B cell (primary cell): ENCODE data around the gene GAS5. TPM values are rescaled to one million over a fixed set of nuclear protein-coding genes. Genes with fewer than 3 reads are reported as not detected.

ENCODE experiments used
- ATAC-seq: fragments of 200-7000 bp; cut with Tn5 transposase; one replicate; pipeline ENCODE4 v1.10.0; 2021; ENCODE audit warnings: low read depth, mild to moderate bottlenecking, moderate number of reproducible peaks, moderate library complexity
- CTCF ChIA-PET: fragments of 350-600 bp; sonication (Branson Sonifier 250); formaldehyde crosslinking; loops from one replicate; lab custom pipeline; 2021; ENCODE audit warnings: antibody characterized with exemption, inconsistent platforms; lab: Charles Lee
- POLR2A ChIA-PET: fragments of 350-600 bp; sonication (Branson Sonifier 250); formaldehyde crosslinking; loops from one replicate; lab custom pipeline; 2021; ENCODE audit warnings: antibody characterized with exemption; lab: Charles Lee
- DNase-seq: peaks from one replicate; pipeline ENCODE4 v3.0.0; 2013
- H2AFZ ChIP-seq: 2 replicates; pipeline ENCODE4 v1.6.1; 2012; ENCODE audit warnings: mild to moderate bottlenecking, low read depth, low read length; ENCODE audit not compliant: insufficient read depth, poor library complexity, severe bottlenecking
- H3K27ac ChIP-seq, 2 donors: 1 replicate in 1 of 2; 2 replicates in 1 of 2; pipeline ENCODE4 v1.5.1; 2012 to 2013; ENCODE audit warnings: low read length in 2 of 2, mild to moderate bottlenecking in 2 of 2, moderate library complexity in 1 of 2
- H3K27me3 ChIP-seq, 4 experiments: fragments of 200-600 bp in 1 of 4; sonication (generic) in 1 of 4; replicated peaks in 1 of 4; 1 replicate in 2 of 4; 2 replicates in 2 of 4; pipeline versions ENCODE4 v1.6.1 to v1.7.0; 2013 to 2016; ENCODE audit warnings: low read length in 3 of 4, mild to moderate bottlenecking in 2 of 4, mixed read lengths in 1 of 4, moderate library complexity in 1 of 4; ENCODE audit not compliant: insufficient read depth in 4 of 4, control insufficient read depth in 3 of 4; ENCODE audit errors: control extremely low read depth in 1 of 4
- H3K36me3 ChIP-seq, 2 experiments: replicated peaks in 1 of 2; 1 replicate in 1 of 2; 2 replicates in 1 of 2; pipeline versions ENCODE4 v1.6.1 to v1.7.1; 2013; ENCODE audit warnings: low read length in 1 of 2; ENCODE audit not compliant: insufficient read depth in 2 of 2, control insufficient read depth in 1 of 2; ENCODE audit errors: control extremely low read depth in 1 of 2, extremely low read depth in 1 of 2
- H3K4me1 ChIP-seq, 2 donors: fragments of 200-600 bp in 1 of 2; sonication (generic) in 1 of 2; 1 replicate in 1 of 2; 2 replicates in 1 of 2; pipeline versions ENCODE4 v1.5.1 to v1.6.1; 2013 to 2017; ENCODE audit warnings: low read length in 2 of 2; ENCODE audit not compliant: control insufficient read depth in 2 of 2, insufficient read depth in 2 of 2
- H3K4me2 ChIP-seq: replicated peaks from 2 replicates; pipeline ENCODE3; 2012; ENCODE audit warnings: mild to moderate bottlenecking, low read depth, low read length; ENCODE audit not compliant: poor library complexity, severe bottlenecking
- H3K4me3 ChIP-seq, 5 experiments: fragments of 200-600 bp in 1 of 5; sonication (generic) in 1 of 5; 1 replicate in 3 of 5; 2 replicates in 2 of 5; pipeline versions ENCODE4 v1.5.1 to v1.7.0; 2011 to 2016; ENCODE audit warnings: low read length in 4 of 5, mild to moderate bottlenecking in 4 of 5, low read depth in 2 of 5, control low read depth in 1 of 5, moderate library complexity in 1 of 5; ENCODE audit not compliant: insufficient read depth in 1 of 5; ENCODE audit errors: control extremely low read depth in 1 of 5, extremely low read depth in 1 of 5
- H3K79me2 ChIP-seq: fragments of 200-600 bp; sonication (generic); one replicate; pipeline ENCODE4 v1.6.0; 2016; ENCODE audit warnings: low read length; ENCODE audit not compliant: control insufficient read depth, insufficient read depth
- H3K9ac ChIP-seq: fragments of 200-600 bp; sonication (generic); 2 replicates; pipeline ENCODE4 v1.6.1; 2017; ENCODE audit warnings: mild to moderate bottlenecking, low read length, moderate library complexity
- H3K9me3 ChIP-seq, 3 donors: one replicate each; pipeline versions ENCODE4 v1.6.1 to v1.7.1; 2013; ENCODE audit warnings: low read length in 2 of 3; ENCODE audit not compliant: control insufficient read depth in 2 of 3, insufficient read depth in 1 of 3; ENCODE audit errors: control extremely low read depth in 1 of 3
- H4K20me1 ChIP-seq: 2 replicates; pipeline ENCODE4 v1.6.0; 2012; ENCODE audit warnings: mild to moderate bottlenecking, low read length; ENCODE audit not compliant: insufficient read depth, control insufficient read depth, poor library complexity, severe bottlenecking
- H3K27ac Mint-ChIP-seq: one replicate; pipeline ENCODE4 v1.8.0; 2021; ENCODE audit warnings: mixed read lengths
- H3K27me3 Mint-ChIP-seq: one replicate; pipeline ENCODE4 v1.8.0; 2021; ENCODE audit warnings: mixed read lengths
- H3K4me1 Mint-ChIP-seq: one replicate; pipeline ENCODE4 v1.8.0; 2021; ENCODE audit warnings: mixed read lengths
- H3K4me3 Mint-ChIP-seq: one replicate; pipeline ENCODE4 v1.8.0; 2021; ENCODE audit warnings: mixed read lengths
- H3K9me3 Mint-ChIP-seq: one replicate; pipeline ENCODE4 v1.8.0; 2022; ENCODE audit warnings: mixed read lengths; ENCODE audit not compliant: insufficient read depth
- EZH2 ChIP-seq: IDR thresholded peaks from 2 replicates; pipeline ENCODE4 v1.6.1; 2012; ENCODE audit warnings: borderline replicate concordance, low read depth, mild to moderate bottlenecking, moderate library complexity, low read length; ENCODE audit not compliant: insufficient read depth, poor library complexity, severe bottlenecking
- WGBS: methylation state at CpG from one replicate; pipeline ENCODE4 v1.1.5; 2013; ENCODE audit warnings: missing lambda C conversion rate; ENCODE audit not compliant: insufficient coverage; 5-methylcytosine and 5-hydroxymethylcytosine counted together
- intact Hi-C: fragments of 100-400 bp; cut with micrococcal nuclease; formaldehyde crosslinking; loops from one replicate; pipeline ENCODE4 v1.10.0; 2022
- polyA plus RNA-seq: library from polyadenylated mRNA; depleted of rRNA; stranded (reverse); fragments of >200 nt; gene quantifications from 2 replicates; pipeline ENCODE4 v1.2.3, GENCODE V29; 2012
- total RNA-seq, 2 donors: library from RNA; stranded (reverse); fragments of 120-200 nt in 1 of 2; gene quantifications; 1 replicate in 1 of 2; 2 replicates in 1 of 2; pipeline versions ENCODE4 v1.2.3 to v1.2.4, GENCODE V29; 2013 to 2022
- TF ChIP-seq, protein P1 (sequence below): fragments of 200-600 bp; IDR thresholded peaks from one replicate; pipeline ENCODE4 v1.8.0; 2022; ENCODE audit warnings: antibody characterized with exemption, mild to moderate bottlenecking

The GAS5 gene
- total and polyA plus RNA-seq, 2 donors (not counting 1 experiment from before 2014, with no cell fraction given), result 472 to 622 TPM

DNA sequence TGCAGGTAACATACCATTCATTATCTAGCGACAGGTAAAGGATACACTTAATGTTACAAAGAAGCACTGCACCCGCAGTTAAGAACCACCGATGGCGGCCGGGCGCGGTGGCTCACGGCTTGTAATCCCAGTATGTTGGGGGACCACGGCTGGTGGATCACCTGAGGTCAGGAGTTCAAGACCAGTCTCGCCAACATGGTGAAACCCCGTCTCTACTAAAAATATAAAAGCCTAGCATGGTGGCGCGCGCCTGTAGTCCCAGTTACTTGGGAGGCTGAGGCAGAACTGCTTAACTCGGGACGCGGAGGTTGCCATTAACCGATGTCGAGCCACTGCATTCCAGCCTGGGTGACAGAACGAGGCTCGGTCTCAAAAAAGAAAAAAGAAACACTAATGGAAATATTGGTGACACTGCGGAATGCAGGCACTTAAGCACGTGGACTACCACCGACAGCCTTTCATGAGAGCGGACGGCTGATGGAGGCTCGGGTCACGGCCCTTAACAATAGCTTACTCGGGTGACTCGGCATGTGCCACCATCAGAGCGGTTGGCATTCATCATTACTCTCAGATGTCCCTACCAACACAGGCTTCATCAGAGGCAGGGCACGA is 542 bp downstream of the GAS5 start:
- Mint-ChIP-seq H3K9me3 (no peaks in the 10 kb centered on the region), H3K27me3 (no peaks in the 10 kb centered on the region), H3K4me3 (peak overlapping the region; percentile 94), H3K4me1 (peaks cover 68% of the 10 kb centered on the region), H3K27ac (peak overlapping the region; percentile 98)
- POLR2A ChIA-PET, result interaction anchor here (0.7 to 2.4 kb wide), 6 partner anchors 43 to 1132 kb away, joined by 3 to 16 read pairs (median 10); partner anchors contain the start of genes CACYBP, CENPL, DARS2 and PRDX6
- Histone ChIP-seq H3K9me3 (no peaks in the 10 kb centered on the region), H3K27ac (peak overlapping the region; percentile 90 to 93), H3K79me2 (peaks cover 23% of the 10 kb centered on the region), H3K4me2 (peak overlapping the region; percentile 90), H3K4me3 (peak overlapping the region; percentile 70 to 98 (median 89)), H2AFZ (peak overlapping the region; percentile 92), H3K9ac (peak overlapping the region; percentile 81), H4K20me1 (no peaks in the 10 kb centered on the region), H3K36me3 (peaks cover 5 to 60% of the 10 kb centered on the region in 2 experiments), H3K4me1 (peaks cover 42 to 50% of the 10 kb centered on the region in 2 donors), H3K27me3 (no peaks in the 10 kb centered on the region)
- no peak for ATAC-seq
- no peak for TF ChIP-seq EZH2
- TF ChIP-seq, protein P1, sequence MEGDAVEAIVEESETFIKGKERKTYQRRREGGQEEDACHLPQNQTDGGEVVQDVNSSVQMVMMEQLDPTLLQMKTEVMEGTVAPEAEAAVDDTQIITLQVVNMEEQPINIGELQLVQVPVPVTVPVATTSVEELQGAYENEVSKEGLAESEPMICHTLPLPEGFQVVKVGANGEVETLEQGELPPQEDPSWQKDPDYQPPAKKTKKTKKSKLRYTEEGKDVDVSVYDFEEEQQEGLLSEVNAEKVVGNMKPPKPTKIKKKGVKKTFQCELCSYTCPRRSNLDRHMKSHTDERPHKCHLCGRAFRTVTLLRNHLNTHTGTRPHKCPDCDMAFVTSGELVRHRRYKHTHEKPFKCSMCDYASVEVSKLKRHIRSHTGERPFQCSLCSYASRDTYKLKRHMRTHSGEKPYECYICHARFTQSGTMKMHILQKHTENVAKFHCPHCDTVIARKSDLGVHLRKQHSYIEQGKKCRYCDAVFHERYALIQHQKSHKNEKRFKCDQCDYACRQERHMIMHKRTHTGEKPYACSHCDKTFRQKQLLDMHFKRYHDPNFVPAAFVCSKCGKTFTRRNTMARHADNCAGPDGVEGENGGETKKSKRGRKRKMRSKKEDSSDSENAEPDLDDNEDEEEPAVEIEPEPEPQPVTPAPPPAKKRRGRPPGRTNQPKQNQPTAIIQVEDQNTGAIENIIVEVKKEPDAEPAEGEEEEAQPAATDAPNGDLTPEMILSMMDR, result no peak
- 2% methylated on average over 31 of the region's 32 CpGs for WGBS
- CTCF ChIA-PET, result interaction anchor here (0.6 to 1.1 kb wide), 2 partner anchors 8 to 447 kb away, joined by 3 to 7 read pairs; no protein-coding TSS in a partner anchor
- intact Hi-C loops, result loop anchor here (5.0 kb wide), 1 partner anchor 350 kb away; no protein-coding TSS in a partner anchor
- DNase-seq, result no peak
